ENCODE results near the gene FHL5. TPM values are rescaled to one million over a fixed set of nuclear protein-coding genes. Genes with fewer than 3 reads are reported as not detected.
"Not testable (repeated sequence)": the region's sequence is repeated elsewhere in the genome, so short reads cannot be mapped to it uniquely, and the experiment has no call there.

The FHL5 gene
- total and polyA plus RNA-seq, 2 experiments from 2014 or later = not detected

- DNase-seq (ENCODE audit: low spot score) = no peak
- no peak overlapping the region for H3K4me2 ChIP-seq
- no peak overlapping the region for H2AFZ ChIP-seq
- no peak overlapping the region for H3K27ac ChIP-seq
- TF ChIP-seq EZH2phosphoT487 (IDR thresholded peaks at IDR 0.05; ENCODE audit: low read depth, severe bottlenecking, unreplicated experiment) (no peak), EZH2 (IDR thresholded peaks at IDR 0.05; ENCODE audit: borderline replicate concordance) (no peak), CTCF (IDR thresholded peaks at IDR 0.05; ENCODE audit: poor library complexity) (no peak)
- no peaks in the 10 kb centered on the region for H3K9me2 ChIP-seq (replicated peaks; ENCODE audit: insufficient read depth)
- no peaks in the 10 kb centered on the region for H3K36me3 ChIP-seq (replicated peaks; ENCODE audit: insufficient read depth, low read depth)
- no peaks in the 10 kb centered on the region for H3K9me3 ChIP-seq (ENCODE audit: low read depth)
- H3K4me1 ChIP-seq (ENCODE audit: insufficient read depth) = no peaks in the 10 kb centered on the region
- no peaks in the 10 kb centered on the region for H3K79me2 ChIP-seq
- no peaks in the 10 kb centered on the region for H4K20me1 ChIP-seq (ENCODE audit: insufficient read depth, poor library complexity, severe bottlenecking)
- H3K27me3 ChIP-seq = no peaks in the 10 kb centered on the region
- 95% methylated on average over 4 of the region's 4 CpGs for WGBS (ENCODE audit: low lambda C conversion rate, missing lambda C conversion rate)
- H3K4me3 ChIP-seq = no peak overlapping the region
These were observed 8.4 kb upstream of the FHL5 start for GRCh38 chr6:96554558-96554957.

- not testable (repeated sequence) for H3K36me3 ChIP-seq (replicated peaks; ENCODE audit: insufficient read depth, low read depth); H3K4me1 ChIP-seq (ENCODE audit: insufficient read depth); H2AFZ ChIP-seq; H3K9me2 ChIP-seq (replicated peaks; ENCODE audit: insufficient read depth); H3K27me3 ChIP-seq; H3K4me2 ChIP-seq; H3K27ac ChIP-seq; H3K9me3 ChIP-seq (ENCODE audit: low read depth); H3K4me3 ChIP-seq; H3K79me2 ChIP-seq; H4K20me1 ChIP-seq (ENCODE audit: insufficient read depth, poor library complexity, severe bottlenecking); DNase-seq (ENCODE audit: low spot score)
- WGBS (ENCODE audit: low lambda C conversion rate, missing lambda C conversion rate) = 100% methylated on average over 2 of the region's 2 CpGs
These were observed 3.2 kb upstream of the FHL5 start for GRCh38 chr6:96559740-96560139.

- Histone ChIP-seq H3K27ac (no peak overlapping the region), H3K36me3 (replicated peaks; ENCODE audit: insufficient read depth, low read depth) (no peaks in the 10 kb centered on the region), H3K4me3 (no peak overlapping the region), H3K4me2 (no peak overlapping the region), H4K20me1 (ENCODE audit: insufficient read depth, poor library complexity, severe bottlenecking) (no peaks in the 10 kb centered on the region), H3K9me3 (ENCODE audit: low read depth) (no peaks in the 10 kb centered on the region), H3K79me2 (no peaks in the 10 kb centered on the region), H3K27me3 (no peaks in the 10 kb centered on the region), H2AFZ (no peak overlapping the region), H3K4me1 (ENCODE audit: insufficient read depth) (no peaks in the 10 kb centered on the region), H3K9me2 (replicated peaks; ENCODE audit: insufficient read depth) (no peaks in the 10 kb centered on the region)
- DNase-seq (ENCODE audit: low spot score) = no peak
- no peak for TF ChIP-seq EZH2phosphoT487 (IDR thresholded peaks at IDR 0.05; ENCODE audit: low read depth, severe bottlenecking, unreplicated experiment)
- no peak for TF ChIP-seq CTCF (IDR thresholded peaks at IDR 0.05; ENCODE audit: poor library complexity)
These were observed 925 bp downstream of the FHL5 start for GRCh38 chr6:96563853-96564252.

GRCh38 chr6:96570053-96570452, 7.1 kb downstream of the FHL5 start:
- no peaks in the 10 kb centered on the region for H3K27me3 ChIP-seq
- no peaks in the 10 kb centered on the region for H3K36me3 ChIP-seq (replicated peaks; ENCODE audit: insufficient read depth, low read depth)
- no peak overlapping the region for H2AFZ ChIP-seq
- no peak for DNase-seq (ENCODE audit: low spot score)
- no peak overlapping the region for H3K4me2 ChIP-seq
- WGBS (ENCODE audit: low lambda C conversion rate, missing lambda C conversion rate) = 83% methylated on average over 2 of the region's 2 CpGs
- no peak overlapping the region for H3K4me3 ChIP-seq
- no peaks in the 10 kb centered on the region for H3K9me2 ChIP-seq (replicated peaks; ENCODE audit: insufficient read depth)
- no peaks in the 10 kb centered on the region for H3K4me1 ChIP-seq (ENCODE audit: insufficient read depth)
- no peaks in the 10 kb centered on the region for H3K9me3 ChIP-seq (ENCODE audit: low read depth)
- H4K20me1 ChIP-seq (ENCODE audit: insufficient read depth, poor library complexity, severe bottlenecking) = no peaks in the 10 kb centered on the region
- H3K27ac ChIP-seq = no peak overlapping the region
- TF ChIP-seq EZH2 (IDR thresholded peaks at IDR 0.05; ENCODE audit: borderline replicate concordance) = no peak
- no peak for TF ChIP-seq CTCF (IDR thresholded peaks at IDR 0.05; ENCODE audit: poor library complexity)
- TF ChIP-seq EZH2phosphoT487 (IDR thresholded peaks at IDR 0.05; ENCODE audit: low read depth, severe bottlenecking, unreplicated experiment) = no peak
- H3K79me2 ChIP-seq = no peaks in the 10 kb centered on the region
